Right lobe of liver (tissue), 6 donors: ENCODE measurements around the gene UBAC2. TPM values are rescaled to one million over a fixed set of nuclear protein-coding genes. Genes with fewer than 3 reads are reported as not detected.
A peak's percentile ranks its signal among the peaks of the same experiment; 100 is the strongest.

ENCODE experiments used
- ATAC-seq, 4 donors: fragments of 200-7000 bp; cut with Tn5 transposase; one replicate each; pipeline ENCODE4 v1.9.1; 2020; ENCODE audit warnings: mild to moderate bottlenecking in 4 of 4, moderate library complexity in 4 of 4
- DNase-seq, 3 donors: peaks; one replicate each; pipeline ENCODE4 v3.0.0-alpha.2; 2020
- H3K27ac ChIP-seq, 3 donors: fragments of 200-600 bp; one replicate each; pipeline ENCODE4 v1.8.0; 2022
- H3K27me3 ChIP-seq, 2 donors: fragments of 200-600 bp; one replicate each; pipeline ENCODE4 v1.8.0; 2022
- H3K36me3 ChIP-seq, 4 donors: fragments of 200-600 bp; sonication (generic) in 1 of 4; one replicate each; pipeline versions ENCODE4 v1.5.1 to v1.8.0; 2017 to 2022; ENCODE audit warnings: control low read depth in 1 of 4
- H3K4me1 ChIP-seq, 4 donors: fragments of 200-600 bp; sonication (generic) in 1 of 4; one replicate each; pipeline versions ENCODE4 v1.5.1 to v1.8.0; 2017 to 2022; ENCODE audit warnings: control low read depth in 1 of 4
- H3K4me3 ChIP-seq, 3 donors: fragments of 200-600 bp; one replicate each; pipeline ENCODE4 v1.8.0; 2022
- H3K9me3 ChIP-seq, 4 donors: fragments of 200-600 bp; sonication (generic) in 1 of 4; one replicate each; pipeline versions ENCODE4 v1.5.1 to v1.8.0; 2017 to 2022; ENCODE audit warnings: control low read depth in 1 of 4
- CTCF ChIP-seq, 4 donors: fragments of 200-600 bp in 3 of 4; fragments of 450-650 bp in 1 of 4; IDR thresholded peaks; one replicate each; pipeline versions ENCODE4 v1.5.1 to v1.8.0; 2016 to 2022; ENCODE audit warnings: antibody characterized with exemption in 4 of 4, mild to moderate bottlenecking in 2 of 4
- POLR2A ChIP-seq: fragments of 450-650 bp; IDR thresholded peaks from one replicate; pipeline ENCODE4 v1.6.1; 2017; ENCODE audit warnings: antibody characterized with exemption, mild to moderate bottlenecking
- WGBS: methylation state at CpG from one replicate; pipeline ENCODE4 v1.1.6; 2018; ENCODE audit warnings: low coverage, low lambda C conversion rate; ENCODE audit not compliant: insufficient coverage; ENCODE audit errors: missing lambda C conversion rate; 5-methylcytosine and 5-hydroxymethylcytosine counted together
- intact Hi-C, 2 donors: fragments of 100-400 bp; cut with DNase I; formaldehyde crosslinking; loops; one replicate each; pipeline versions ENCODE4 v1.11.2 to v1.14.1; 2022
- total RNA-seq, 6 experiments: library from RNA; depleted of rRNA in 2 of 6; stranded (reverse); fragments of >200 nt in 2 of 6; fragmentation: NEBNext Ultra II Directional in 3 of 6; extraction: Animal tissue kit (Norgen Biotek cat#: 25700) in 3 of 6; gene quantifications; one replicate each; pipeline versions ENCODE4 v1.1.0 to v1.2.4, GENCODE V29; 2016 to 2023
- donor health status: DM: no; HTN: yes; CAD: no.
- donor health status: DM: no; HTN: no; CAD: no.
- donor health status: DM: no; HTN: no; CAD: no.
- donor health status: DM: no; HTN: yes; CAD: no.
- donor health status: DM: no; HTN: yes; CAD: no.

Gene UBAC2
- total RNA-seq, 6 experiments from 2014 or later: 30.2 to 45.0 (median 37.0) TPM

GRCh38 chr13:99419591-99420243 lies 219.1 kb downstream of the UBAC2 start:
- no peak overlapping the region for H3K27ac ChIP-seq
- no peaks in the 10 kb centered on the region for H3K4me1 ChIP-seq
- ATAC-seq (no peak), DNase-seq (peak in 1 of 3 donors; percentile 22)
- H3K9me3 ChIP-seq: no peaks in the 10 kb centered on the region
- TF ChIP-seq CTCF (IDR thresholded peaks at IDR 0.05) (no peak), POLR2A (no peak)
- H3K27me3 ChIP-seq: no peaks in the 10 kb centered on the region
- no peaks in the 10 kb centered on the region for H3K36me3 ChIP-seq
- no peak overlapping the region for H3K4me3 ChIP-seq
- intact Hi-C loops: no loop called here
- 60% methylated on average over 7 of the region's 8 CpGs for WGBS

GRCh38 chr13:99421271-99421670 lies 220.6 kb downstream of the UBAC2 start:
- intact Hi-C loops: no loop called here
- no peak overlapping the region for H3K4me3 ChIP-seq
- no peaks in the 10 kb centered on the region for H3K36me3 ChIP-seq
- no peaks in the 10 kb centered on the region for H3K27me3 ChIP-seq
- ATAC-seq (no peak), DNase-seq (peak in 1 of 3 donors; percentile 28)
- WGBS: 69% methylated on average over 5 of the region's 10 CpGs
- no peaks in the 10 kb centered on the region for H3K4me1 ChIP-seq
- no peak overlapping the region for H3K27ac ChIP-seq
- H3K9me3 ChIP-seq: no peaks in the 10 kb centered on the region
- TF ChIP-seq POLR2A: no peak
- TF ChIP-seq CTCF (IDR thresholded peaks at IDR 0.05): no peak

GRCh38 chr13:99421758-99422585 lies 221.3 kb downstream of the UBAC2 start:
- TF ChIP-seq CTCF (IDR thresholded peaks at IDR 0.05) (no peak), POLR2A (no peak)
- intact Hi-C loops: no loop called here
- Histone ChIP-seq H3K4me3 (no peak overlapping the region), H3K4me1 (no peaks in the 10 kb centered on the region), H3K27ac (no peak overlapping the region), H3K9me3 (no peaks in the 10 kb centered on the region), H3K36me3 (no peaks in the 10 kb centered on the region), H3K27me3 (no peaks in the 10 kb centered on the region)
- 65% methylated on average over 5 of the region's 9 CpGs for WGBS
- ATAC-seq (peak in 1 of 4 donors; percentile 35), DNase-seq (peak in 1 of 3 donors; percentile 19)

- DNase-seq: peak in 1 of 3 donors; percentile 15
- ATAC-seq: no peak
- H3K36me3 ChIP-seq: no peaks in the 10 kb centered on the region
- H3K4me3 ChIP-seq: no peak overlapping the region
- no peaks in the 10 kb centered on the region for H3K4me1 ChIP-seq
- WGBS: 85% methylated on average over 3 of the region's 13 CpGs
- intact Hi-C loops: no loop called here
- TF ChIP-seq POLR2A (no peak), CTCF (IDR thresholded peaks at IDR 0.05) (no peak)
- H3K27ac ChIP-seq: no peak overlapping the region
- H3K27me3 ChIP-seq: no peaks in the 10 kb centered on the region
- no peaks in the 10 kb centered on the region for H3K9me3 ChIP-seq
Measured at GRCh38 chr13:99422586-99423220, 222.0 kb downstream of the UBAC2 start.
